Spleen (tissue), 7 donors: ENCODE results near the gene MAPKAP1.

Source experiments
- CTCF ChIP-seq, 11 experiments: fragments of 200-600 bp in 7 of 11; fragments of 450-650 bp in 4 of 11; sonication (generic) in 4 of 11; IDR thresholded peaks in 8 of 11; conservative IDR thresholded peaks in 3 of 11; 1 replicate in 7 of 11; 2 replicates in 4 of 11; pipeline versions ENCODE4 v1.4.0 to v1.8.0; 2016 to 2021; ENCODE audit warnings: antibody characterized with exemption in 11 of 11, inconsistent platforms in 4 of 11, mild to moderate bottlenecking in 1 of 11
- POLR2A ChIP-seq, 3 donors: fragments of 450-650 bp; IDR thresholded peaks; one replicate each; pipeline ENCODE4 v1.5.1; 2017; ENCODE audit warnings: antibody characterized with exemption in 3 of 3, mild to moderate bottlenecking in 1 of 3
- POLR2AphosphoS5 ChIP-seq, 3 donors: sonication (generic); formaldehyde crosslinking; IDR thresholded peaks; one replicate each; pipeline ENCODE4 v1.5.1; 2017; ENCODE audit warnings: antibody characterized with exemption in 3 of 3
- donor health status: DM: no; HTN: no; CAD: no; lungs with moderate emphysema.
- donor health status: DM: no; HTN: no; CAD: no.
- donor health status: DM: no; HTN: no; CAD: no.

DNA sequence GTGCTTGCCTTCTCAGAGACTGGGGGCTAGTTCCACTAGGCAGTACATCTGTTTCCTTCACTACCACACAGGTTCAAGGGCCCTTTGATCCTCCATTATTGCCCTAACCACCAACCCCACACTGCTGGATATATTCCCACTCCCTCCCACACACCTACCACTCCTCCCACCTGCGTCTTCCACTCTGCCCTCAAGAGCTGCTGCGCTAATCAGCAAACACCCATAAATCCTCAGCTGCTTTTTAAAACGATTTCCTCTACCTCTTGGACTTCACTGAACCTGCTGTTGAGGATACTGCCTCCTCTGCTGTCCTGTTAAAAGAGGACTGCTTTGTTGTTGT is 120.9 kb downstream of the MAPKAP1 start:
- TF ChIP-seq CTCF (IDR thresholded peaks at IDR 0.05 in 8 of 11, conservative IDR thresholded peaks at IDR 0.05 in 3 of 11) (no peak), POLR2A (IDR thresholded peaks at IDR 0.05) (no peak), POLR2AphosphoS5 (IDR thresholded peaks at IDR 0.05) (no peak)
